HuH-7 (cell line): ENCODE data around the gene TADA2B.

Experiments used
- DNase-seq: peaks from one replicate; pipeline ENCODE4 v3.0.0; 2011; ENCODE audit warnings: low spot score

Gene TADA2B

DNA sequence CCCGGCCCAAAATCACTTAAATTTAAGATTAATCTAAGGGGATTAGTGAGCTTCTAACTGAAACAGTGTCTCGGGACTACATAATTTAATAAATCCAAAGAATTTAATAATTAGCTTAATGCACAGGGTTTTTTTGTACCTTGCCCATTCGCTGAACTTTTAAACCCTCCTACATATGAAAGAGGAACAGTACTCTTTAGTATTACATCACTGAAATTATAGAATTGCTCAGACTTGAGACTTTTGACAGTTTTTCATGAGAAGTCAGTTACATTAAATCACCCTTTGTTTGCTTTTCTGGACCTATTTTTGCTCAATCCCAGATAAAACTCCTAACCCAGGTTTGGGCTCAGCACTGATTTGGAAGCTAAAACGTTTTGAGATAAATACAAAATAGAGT lies 2.4 kb upstream of the TADA2B start:
- no peak for DNase-seq

DNA sequence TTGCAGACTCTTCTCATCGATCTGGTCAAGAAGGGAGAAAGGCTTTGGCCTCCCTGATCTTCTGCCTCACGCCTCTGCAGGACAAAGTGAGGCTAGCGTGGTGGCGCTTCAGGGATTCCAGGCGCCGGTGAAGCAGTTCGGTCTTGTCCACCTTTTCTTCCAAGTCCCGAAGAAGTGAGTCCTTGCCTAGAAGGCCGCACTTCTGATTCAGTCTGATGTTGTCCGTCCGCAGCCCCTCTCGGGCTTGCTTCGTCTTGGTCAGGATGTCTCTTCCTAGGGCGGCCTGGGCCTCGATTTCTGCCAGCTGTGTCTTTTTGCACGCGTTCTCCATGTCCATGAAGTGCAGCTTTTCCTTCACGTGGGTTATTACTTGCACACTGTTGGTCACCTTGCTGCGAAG lies 1.9 kb upstream of the TADA2B start:
- no peak for DNase-seq

DNA sequence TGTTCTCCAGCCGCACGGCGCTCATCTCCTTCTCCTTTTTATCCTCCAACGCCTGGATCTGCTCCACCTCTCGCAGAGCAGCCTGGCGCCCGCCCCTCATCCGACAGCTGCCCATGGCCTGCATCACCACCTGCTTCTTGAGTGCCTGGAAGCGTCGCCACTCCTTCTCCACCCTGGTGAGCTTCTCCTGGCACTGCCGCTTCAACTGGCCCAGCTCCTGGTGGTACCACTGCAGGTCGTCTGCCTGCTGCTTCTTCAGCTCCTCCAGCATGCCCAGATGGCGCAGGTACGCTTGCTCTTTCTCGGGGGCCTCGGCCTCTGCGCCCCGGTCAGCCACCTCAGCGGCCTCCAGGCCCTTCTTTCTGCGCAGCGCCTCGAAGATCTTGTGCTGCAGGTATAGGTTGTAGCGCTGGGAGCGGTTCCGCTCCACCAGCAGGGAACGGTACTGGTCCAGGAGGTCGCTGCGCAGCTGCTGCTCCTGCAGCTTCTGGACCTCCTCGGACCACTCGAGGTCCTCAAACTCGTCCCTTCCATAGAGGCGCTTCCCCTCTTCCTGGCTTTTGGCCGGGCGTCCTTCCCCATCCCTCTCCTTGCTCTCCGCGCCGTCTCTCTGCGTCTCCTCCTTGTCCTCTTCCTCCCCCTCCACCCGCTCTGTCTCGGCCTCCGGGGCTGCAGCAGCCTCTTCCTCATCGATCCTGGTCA lies 1.2 kb upstream of the TADA2B start:
- DNase-seq: no peak

DNA sequence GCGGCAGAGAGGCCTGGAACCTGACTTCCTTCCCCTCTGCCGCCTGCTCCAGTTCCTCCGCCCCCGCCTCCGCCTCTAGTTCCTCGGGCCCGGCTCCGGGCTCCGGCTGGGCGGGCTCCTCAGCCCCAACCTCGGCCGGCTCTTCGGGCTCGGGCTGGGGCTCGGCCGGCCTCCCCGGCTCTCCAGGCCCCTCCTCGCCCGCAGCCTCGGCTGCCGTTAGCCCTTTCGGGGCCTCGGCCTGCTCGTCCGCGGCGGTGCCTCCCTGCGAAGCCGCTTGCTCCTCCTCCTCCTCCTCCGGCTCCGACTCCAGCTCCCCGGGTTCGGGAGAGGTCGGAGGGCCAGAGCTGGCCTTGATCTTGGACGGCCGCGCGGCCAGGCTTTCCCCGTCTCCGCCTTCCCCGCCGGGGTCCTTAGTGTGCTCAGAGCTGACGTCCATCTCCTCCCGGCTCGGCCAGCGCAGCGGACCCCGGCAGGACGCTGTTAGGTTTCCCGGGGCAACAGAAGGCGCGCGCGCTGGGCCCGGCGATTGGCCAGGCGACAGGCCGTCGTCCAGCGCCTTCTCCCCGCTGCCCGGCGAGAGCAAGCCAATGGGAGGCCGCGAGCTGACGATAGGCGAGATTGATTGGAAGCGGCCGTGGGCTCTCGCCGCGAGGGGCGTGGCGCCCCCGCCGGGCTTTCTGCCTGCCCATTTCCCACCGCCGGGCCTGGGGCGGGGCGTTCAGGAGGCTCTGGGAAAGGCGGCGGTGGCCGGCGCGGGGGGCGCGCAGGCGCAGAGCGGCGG lies 479 bp upstream of the TADA2B start:
- DNase-seq: peak; percentile 100

DNA sequence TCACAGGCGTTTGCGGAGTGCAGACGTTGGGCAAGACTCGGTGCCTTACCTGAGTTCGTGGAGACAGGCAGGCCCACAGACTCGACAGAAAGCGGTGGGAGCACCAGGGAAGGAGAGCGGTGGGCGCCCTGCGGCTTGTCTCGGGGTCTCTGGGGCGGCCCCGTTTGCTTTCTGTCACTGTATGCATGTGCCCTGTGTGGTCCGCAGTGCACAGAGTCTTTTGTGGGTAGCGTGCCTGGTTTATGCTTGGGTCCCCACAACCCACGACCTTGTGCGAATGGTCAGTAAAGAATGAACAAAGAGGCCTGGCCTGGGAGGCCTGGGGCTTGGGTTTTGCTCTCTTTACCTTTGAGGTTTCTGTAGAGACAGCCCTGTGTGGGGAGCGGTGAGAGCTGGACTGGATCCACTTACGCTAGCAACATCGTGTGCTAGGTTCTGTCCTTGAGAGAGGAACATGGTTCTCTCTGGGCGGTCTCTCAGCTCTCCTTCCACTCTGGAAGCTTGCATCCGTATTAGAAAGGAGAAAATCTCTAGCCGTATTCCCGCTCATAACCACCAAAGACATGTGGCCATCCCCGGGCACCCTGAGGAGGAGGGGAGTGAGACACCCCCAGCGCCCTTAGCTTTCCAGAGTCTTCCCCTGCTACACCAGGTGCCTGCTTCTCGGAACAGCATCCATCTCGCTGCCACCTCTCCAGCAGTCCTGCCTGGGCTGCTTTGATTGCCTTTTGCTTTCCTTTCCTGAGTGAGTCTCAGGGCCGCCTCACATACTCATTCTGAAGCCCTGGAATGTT lies 1.2 kb downstream of the TADA2B start:
- DNase-seq: no peak

DNA sequence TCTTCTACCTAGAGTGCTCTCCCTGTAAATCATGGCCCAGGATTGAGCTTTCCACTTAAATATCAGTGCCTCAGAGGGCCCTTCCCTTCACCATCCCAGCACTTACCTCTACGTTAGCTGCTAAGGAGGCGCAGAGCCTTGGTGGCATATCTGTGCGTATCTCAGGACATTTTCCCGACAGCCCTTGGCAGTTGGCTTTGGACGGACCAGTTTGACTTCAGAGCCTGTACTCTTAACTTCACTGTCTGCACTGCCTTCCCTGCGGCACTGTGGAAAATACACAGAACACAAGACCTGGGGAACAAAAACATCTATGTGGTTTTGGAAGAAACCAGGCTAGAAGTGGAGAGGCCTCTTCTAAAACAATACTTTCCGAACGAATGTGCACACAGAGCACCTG lies 2.4 kb downstream of the TADA2B start:
- no peak for DNase-seq

DNA sequence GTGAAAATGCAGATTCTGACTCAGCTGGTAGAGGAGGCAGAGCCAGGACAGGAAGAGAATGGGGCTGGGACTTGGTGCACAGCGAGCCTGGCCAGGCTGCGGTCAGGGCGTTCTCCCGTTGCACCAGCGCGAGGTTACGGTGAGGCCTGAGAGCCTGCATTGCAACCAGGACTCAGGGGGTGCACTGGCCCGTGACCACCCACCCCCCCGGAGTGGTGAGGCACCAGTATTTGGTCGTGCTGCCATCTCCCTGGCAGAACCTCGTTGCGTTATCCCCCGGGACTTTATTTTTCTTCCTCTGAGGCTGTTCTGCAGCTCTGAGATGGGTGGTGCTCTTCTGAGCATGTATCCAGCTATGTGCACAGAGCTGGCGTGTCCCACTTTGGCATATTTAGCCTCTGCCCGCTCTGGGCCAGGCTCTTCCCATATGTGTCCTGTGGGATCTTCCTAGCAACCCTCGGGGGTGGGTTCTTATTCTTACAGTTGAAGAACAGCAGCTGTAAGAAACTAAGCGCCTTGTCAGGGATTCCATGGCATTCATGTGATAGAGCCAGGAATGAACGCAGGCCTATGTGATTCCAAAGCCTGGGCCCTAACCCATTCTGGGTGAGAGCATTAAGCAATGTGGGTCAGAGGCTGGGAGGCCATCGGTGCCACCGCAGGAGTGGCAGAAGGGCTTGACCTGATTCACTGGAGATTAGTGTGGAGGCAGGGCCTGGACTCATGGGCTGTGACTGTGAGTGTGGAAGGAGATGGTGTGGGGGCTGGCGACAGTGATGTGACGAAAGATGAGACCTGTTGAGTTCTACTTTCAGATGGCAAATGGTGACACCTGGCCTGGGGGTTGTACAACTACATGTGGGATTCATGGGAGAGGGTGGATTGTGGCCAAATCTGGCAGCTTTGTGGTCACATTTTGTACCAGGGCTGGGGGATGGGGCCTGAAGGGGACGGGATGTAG lies 3.1 kb downstream of the TADA2B start:
- no peak for DNase-seq

DNA sequence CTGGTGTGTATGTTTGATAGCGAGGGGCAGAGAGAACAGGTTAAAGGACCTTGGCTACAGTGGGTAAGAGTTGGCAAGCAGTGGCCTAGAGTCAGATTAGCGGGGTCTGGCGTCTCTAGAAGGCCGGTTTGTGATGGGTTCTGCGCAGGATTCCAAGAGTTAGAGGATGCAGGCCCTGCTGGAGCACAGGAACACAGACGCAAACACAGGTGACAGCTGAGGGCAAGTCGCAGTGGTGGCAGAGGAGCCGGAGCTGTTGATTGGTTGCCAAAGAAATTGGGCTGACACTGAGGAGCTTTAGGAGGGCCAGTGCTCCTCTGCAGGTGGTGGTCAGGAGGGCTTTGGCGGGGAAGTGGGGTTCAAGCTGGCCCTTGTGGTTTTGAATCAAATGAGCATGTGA lies 3.8 kb downstream of the TADA2B start:
- no peak for DNase-seq

DNA sequence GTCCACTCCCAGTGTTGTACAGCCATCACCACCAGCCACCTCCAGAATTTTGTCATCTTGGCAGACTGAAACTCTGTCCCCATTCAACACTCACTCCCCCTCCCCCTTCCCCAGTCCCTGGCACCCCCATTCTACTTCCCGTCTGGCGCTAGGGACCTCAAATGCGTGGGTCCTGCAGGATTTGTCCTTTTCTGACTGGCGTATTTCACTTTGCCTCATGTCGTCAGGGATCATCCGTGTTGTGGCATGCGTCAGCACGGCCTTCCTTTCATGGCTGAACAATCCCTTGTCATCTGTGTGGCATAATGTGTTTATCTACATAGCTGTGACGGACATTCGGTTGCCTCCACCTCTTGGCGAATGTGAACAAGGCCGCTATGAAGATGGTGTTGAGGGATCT lies 5.5 kb downstream of the TADA2B start:
- no peak for DNase-seq

DNA sequence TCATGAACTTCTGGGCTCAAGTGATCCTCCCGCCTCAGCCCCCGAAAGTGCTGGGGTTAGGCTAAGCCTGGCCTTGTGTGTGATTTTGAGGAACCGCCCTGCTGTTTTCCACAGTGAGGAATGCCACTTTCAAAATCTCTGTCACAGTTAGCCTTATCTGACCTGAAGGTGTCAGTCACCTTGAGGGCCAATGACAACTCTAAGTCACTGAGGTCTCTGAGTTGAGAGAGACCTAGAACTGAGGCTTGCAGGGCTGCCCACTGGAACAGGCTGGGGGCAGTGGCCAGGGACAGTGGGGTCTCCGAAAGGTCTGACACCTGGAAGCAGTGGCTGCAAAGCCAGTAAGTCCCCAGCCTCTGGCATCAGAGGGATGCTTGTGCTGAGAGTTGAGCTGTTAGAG lies 6.1 kb downstream of the TADA2B start:
- no peak for DNase-seq

DNA sequence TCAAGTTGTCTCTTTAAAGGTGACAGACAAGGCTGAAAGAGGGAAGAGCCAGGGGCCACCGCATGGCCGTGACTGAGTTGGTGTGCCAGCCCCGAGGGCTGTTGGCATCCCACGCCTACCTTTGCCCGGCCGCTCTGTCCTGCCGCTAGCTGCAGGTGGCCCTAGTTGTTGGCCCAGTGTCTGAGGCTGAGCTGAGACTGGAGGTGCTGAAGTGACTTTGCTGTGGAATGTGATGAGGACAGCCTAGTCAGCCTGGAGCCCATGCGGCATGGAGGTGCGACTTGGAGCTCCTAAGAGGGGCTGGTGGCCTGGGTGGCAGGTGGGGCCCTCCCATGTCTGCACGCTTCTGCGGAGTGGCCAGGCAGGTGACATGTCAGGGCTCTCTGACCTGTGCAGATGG lies 6.6 kb downstream of the TADA2B start:
- no peak for DNase-seq

DNA sequence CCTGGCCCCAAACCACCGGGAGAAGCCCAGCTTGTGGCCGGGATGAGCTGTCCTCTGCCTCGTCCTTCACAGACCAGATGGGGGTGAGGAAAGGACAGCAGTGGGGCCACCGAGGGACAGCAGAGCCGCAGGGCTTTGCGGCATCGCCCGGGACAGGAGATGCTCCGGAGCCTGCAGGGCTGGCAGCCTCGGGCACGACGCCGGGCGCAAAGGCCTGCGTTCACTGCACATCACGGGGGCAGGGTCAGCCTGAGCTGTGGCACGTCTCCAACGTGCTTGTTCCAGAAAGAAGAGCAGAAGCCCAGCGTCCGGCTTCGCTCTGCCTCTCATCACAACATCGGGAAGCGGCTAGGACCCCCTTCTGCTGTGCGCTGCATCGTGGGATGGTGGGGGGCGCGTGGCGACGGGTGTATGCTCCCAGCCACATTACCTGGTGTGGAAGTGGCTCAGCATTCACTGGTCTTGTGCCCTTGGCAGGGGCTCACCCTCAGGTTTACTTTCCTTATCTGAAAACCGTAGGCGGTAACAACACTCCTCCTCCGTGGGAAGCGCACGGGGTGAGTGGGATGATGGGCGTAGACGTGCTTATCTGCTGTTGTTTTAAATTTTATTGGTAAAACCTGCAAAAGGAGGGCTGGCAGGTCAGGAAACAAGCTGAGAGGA lies 7.4 kb downstream of the TADA2B start:
- no peak for DNase-seq

DNA sequence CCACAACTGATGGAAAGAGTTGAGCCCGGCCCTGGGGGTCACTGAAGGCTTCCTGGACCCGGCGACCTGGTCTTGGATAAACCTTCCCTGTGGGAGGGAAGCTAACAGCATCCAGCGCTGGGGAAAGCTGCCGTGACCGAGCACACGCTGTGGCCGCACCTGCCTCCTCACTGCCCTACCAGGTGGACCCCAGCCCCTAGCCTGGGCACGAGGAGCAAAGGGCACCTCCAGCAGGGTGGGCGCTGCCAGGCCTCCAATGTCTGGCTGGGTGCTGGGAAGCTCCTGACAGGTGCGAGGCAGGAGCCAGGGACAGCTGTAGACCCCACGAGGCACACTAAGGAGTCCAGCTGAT lies 7.9 kb downstream of the TADA2B start:
- no peak for DNase-seq

DNA sequence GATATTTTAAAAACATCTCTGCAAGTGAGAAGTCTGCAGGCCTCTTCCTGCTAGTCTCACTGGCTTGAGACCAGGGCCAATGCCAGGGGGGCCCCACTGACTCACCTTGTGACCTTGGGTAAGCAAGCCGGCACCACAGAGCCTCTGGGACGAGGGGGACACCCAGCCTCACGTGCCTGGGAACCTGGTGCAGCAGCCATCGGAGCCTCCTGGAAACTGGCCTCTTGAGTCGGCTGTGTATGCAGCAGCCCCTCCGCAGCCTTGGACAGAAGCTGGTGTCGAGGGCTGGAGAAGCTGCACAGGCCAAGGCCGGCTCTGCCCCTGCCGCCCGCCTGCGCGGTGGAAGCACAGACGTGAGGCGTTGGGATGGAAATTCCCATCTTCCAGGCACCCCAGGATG lies 8.7 kb downstream of the TADA2B start:
- DNase-seq: no peak

DNA sequence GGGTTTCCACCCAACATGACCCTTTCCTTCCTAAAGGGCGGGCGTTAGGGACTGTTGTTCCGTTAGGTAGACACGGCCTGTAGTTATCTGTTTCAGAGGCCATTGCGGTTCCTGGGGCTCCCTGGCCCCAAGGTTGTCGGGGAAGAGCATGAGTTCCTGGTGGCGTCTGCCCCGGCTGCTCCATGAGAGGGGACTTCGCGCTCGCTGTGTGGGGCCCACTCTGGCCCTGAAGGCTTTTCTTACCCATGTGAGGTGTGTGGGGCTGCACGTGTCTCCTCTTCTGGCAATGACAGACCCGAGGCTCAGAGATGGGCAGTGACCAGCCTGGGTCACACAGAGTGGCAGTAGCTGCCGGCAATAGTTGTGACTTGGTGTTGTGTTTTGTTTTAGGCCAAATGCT lies 9.1 kb downstream of the TADA2B start:
- DNase-seq: no peak

DNA sequence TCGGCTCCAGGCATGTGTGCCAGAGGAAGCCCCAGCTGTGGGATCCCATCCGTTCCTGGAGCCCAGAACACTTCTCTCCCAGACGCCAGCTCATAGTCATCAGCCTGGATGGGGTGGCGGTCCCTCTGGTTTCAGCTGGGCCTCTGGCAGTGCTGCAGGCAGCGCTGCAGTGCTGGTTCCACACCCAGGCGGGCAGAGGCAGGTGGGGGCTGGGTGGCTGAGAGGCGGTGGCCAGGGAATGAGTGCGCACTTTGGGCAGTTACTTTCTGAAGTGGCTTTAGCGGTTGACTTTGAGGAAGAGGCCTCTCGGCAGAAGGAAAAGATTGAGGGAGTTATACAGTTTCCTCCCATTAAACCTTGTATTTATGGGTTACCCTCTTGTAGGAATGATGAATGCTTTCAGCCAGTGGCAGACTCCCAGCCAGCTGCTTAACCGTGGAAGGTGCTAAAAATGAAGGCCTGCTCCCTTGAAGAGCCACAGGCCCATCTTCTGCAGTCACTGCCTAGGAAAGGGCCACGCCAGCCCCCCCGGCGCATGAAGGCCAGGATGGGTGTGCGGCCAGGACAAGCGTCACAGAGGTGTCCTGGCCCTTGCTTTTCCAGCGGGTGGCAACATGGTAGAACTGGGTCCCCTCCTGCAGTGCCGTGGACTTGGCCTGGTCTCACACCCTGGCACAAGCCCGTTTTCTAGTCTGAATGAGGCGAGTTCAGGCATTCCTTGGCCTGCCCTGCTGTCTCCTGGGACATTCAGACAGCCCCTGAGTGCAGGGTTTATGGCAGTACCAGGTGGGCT lies 9.9 kb downstream of the TADA2B start:
- no peak for DNase-seq

DNA sequence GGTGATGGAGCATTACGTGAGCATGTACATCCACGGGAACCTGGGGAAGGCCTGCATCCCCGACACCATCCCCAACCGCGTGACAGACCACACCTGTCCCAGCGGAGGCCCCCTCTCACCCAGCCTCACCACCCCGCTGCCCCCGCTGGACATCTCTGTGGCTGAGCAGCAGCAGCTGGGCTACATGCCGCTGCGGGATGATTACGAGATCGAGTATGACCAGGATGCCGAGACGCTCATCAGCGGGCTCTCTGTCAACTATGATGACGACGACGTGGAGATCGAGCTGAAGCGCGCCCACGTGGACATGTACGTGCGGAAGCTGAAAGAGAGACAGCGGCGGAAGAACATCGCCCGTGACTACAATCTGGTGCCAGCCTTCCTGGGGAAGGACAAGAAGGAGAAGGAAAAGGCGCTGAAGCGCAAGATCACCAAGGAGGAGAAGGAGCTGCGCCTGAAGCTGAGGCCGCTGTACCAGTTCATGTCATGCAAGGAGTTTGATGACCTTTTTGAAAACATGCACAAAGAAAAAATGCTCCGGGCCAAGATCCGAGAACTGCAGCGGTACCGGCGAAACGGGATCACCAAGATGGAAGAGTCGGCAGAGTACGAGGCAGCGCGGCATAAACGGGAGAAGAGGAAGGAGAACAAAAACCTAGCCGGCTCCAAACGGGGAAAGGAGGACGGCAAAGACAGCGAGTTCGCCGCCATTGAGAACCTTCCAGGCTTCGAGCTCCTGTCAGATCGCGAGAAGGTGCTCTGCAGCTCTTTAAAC lies 11.1 kb downstream of the TADA2B start:
- DNase-seq: no peak

DNA sequence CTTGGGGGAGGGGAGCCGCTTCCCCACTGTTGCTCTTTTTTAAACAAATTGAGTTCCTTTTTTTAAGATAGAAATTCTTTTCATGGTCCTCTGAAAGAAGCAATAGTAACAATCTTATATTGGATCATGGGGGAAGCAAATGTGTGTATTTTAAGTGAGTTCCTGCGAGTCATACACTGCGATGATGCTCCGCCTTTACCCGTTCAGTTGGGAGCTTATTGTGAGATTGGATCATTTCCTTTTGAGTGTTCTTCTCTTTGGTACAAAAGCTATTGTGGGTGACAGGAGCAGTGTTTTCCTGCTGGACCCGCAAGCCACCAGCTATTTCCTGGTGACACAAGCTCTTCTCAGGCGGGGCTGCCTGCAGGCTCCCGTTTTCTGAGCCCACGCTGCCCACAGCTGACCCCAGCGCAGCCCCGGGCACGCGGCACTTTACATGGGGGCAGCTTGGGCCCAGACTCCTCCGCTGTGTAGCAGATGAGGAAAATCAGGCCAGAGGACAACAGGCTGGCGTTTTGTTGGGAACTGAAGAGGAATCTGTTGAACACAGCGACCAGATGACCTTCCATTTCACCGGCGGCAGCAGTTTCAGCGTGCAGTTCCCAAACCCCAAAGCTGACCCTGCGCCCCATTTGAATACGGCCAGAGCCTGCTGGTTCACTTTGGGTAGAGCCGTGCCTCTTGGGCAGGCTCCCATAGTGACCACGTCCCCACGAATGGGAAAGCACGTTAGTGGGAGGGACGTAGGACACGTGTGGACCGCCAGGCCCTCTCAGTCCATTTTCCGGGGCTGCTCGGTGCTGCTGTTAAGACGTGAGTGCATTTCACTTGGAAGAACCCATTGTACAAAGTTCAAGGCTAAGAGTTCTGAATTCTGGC lies 12.2 kb downstream of the TADA2B start:
- DNase-seq: no peak

DNA sequence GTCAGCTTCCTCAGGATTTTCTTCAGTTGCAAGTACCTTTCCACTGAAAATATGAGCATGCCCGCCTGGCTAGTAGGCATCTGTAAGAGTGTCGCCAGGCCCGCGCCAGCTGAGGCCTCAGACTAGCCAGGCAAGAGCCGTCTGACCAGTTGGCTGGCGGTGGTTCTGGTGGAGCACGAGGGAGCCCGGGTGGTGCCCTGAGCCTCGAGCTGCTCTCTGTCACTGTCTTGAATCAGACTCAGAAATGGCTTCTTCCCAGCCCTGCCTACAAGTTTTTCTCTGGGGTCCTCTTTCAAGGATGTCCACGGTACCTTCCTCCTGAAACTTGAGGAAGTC lies 12.8 kb downstream of the TADA2B start:
- no peak for DNase-seq
